Thyroid gland (tissue), 4 donors: ENCODE results near the gene DNAH11.

Source experiments
- CTCF ChIP-seq, 6 experiments: fragments of 200-600 bp in 3 of 6; fragments of 450-650 bp in 3 of 6; sonication (generic) in 3 of 6; IDR thresholded peaks; one replicate each; pipeline ENCODE4 v1.5.1; 2016 to 2019; ENCODE audit warnings: antibody characterized with exemption in 6 of 6, mild to moderate bottlenecking in 2 of 6, inconsistent platforms in 1 of 6, moderate library complexity in 1 of 6
- POLR2A ChIP-seq, 2 donors: fragments of 450-650 bp; IDR thresholded peaks; one replicate each; pipeline ENCODE4 v1.6.1; 2017; ENCODE audit warnings: antibody characterized with exemption in 2 of 2, mild to moderate bottlenecking in 2 of 2, moderate library complexity in 1 of 2

- TF ChIP-seq CTCF (IDR thresholded peaks at IDR 0.05), result no peak
- no peak for TF ChIP-seq POLR2A (IDR thresholded peaks at IDR 0.05)
Measured at GRCh38 chr7:21891291-21891690, 348.5 kb downstream of the DNAH11 start.
